H1 (cell line): ENCODE measurements around the gene PCCA.

Experiments used
- EP300 ChIP-seq, 2 experiments: IDR thresholded peaks; 1 replicate in 1 of 2; 2 replicates in 1 of 2; pipeline ENCODE4 v1.6.1; 2011 to 2012; ENCODE audit warnings: low read depth in 2 of 2, low read length in 2 of 2, mild to moderate bottlenecking in 2 of 2, borderline replicate concordance in 1 of 2, inconsistent platforms in 1 of 2, moderate library complexity in 1 of 2
- NANOG ChIP-seq: IDR thresholded peaks from 2 replicates; pipeline ENCODE4 v1.6.1; 2011; ENCODE audit warnings: low read length, low read depth, mild to moderate bottlenecking, inconsistent platforms; ENCODE audit not compliant: insufficient read depth, poor library complexity, severe bottlenecking
- POLR2A ChIP-seq, 2 experiments: IDR thresholded peaks; 1 replicate in 1 of 2; 2 replicates in 1 of 2; pipeline ENCODE4 v1.6.1; 2011; ENCODE audit warnings: low read depth in 2 of 2, low read length in 2 of 2, mild to moderate bottlenecking in 2 of 2; ENCODE audit errors: control extremely low read depth in 1 of 2
- SUZ12 ChIP-seq: fragments of 200-600 bp; sonication (generic); IDR thresholded peaks from 2 replicates; pipeline ENCODE4 v1.6.1; 2012; ENCODE audit warnings: mild to moderate bottlenecking, inconsistent platforms, low read length, moderate library complexity, mixed read lengths
- TAF7 ChIP-seq: optimal IDR thresholded peaks from 2 replicates; pipeline ENCODE3; 2011; ENCODE audit warnings: low read depth, mild to moderate bottlenecking, inconsistent platforms, low read length, moderate library complexity, borderline replicate concordance
- TCF12 ChIP-seq: IDR thresholded peaks from 2 replicates; pipeline ENCODE4 v1.6.1; 2011; ENCODE audit warnings: low read depth, mild to moderate bottlenecking, low read length
- TF ChIP-seq, protein P1 (sequence below), 3 experiments: IDR thresholded peaks; 1 replicate in 2 of 3; 2 replicates in 1 of 3; pipeline versions ENCODE4 v1.5.1 to v1.6.1; 2011; ENCODE audit warnings: low read length in 3 of 3, mild to moderate bottlenecking in 3 of 3, inconsistent platforms in 2 of 3, low read depth in 1 of 3, moderate library complexity in 1 of 3; ENCODE audit not compliant: insufficient read depth in 1 of 3; ENCODE audit errors: control extremely low read depth in 1 of 3

DNA sequence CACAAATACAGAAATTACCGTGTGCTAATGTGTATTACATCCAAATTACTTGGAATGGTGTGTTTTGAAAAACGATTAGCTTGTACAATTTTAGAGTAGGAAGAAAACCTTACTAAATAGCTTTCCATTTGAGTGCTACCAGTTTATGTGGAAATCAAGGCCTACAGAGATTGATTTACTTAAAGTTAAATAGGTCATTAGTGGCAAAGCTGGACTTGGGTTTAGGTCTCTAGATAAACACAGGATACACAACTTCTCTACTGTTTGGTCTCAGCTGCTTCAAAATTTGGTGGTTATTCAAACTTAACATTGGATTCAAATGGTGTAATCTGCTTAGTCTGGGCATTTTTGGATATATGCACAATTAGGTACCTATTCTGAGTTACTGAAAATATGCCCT is 21.4 kb downstream of the PCCA start:
- TF ChIP-seq, protein P1, sequence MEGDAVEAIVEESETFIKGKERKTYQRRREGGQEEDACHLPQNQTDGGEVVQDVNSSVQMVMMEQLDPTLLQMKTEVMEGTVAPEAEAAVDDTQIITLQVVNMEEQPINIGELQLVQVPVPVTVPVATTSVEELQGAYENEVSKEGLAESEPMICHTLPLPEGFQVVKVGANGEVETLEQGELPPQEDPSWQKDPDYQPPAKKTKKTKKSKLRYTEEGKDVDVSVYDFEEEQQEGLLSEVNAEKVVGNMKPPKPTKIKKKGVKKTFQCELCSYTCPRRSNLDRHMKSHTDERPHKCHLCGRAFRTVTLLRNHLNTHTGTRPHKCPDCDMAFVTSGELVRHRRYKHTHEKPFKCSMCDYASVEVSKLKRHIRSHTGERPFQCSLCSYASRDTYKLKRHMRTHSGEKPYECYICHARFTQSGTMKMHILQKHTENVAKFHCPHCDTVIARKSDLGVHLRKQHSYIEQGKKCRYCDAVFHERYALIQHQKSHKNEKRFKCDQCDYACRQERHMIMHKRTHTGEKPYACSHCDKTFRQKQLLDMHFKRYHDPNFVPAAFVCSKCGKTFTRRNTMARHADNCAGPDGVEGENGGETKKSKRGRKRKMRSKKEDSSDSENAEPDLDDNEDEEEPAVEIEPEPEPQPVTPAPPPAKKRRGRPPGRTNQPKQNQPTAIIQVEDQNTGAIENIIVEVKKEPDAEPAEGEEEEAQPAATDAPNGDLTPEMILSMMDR (IDR thresholded peaks at IDR 0.05; ENCODE audit: control extremely low read depth in 1 of 3, insufficient read depth in 1 of 3, low read depth in 1 of 3, low read length in 3 of 3) = no peak
- TF ChIP-seq EP300 (IDR thresholded peaks at IDR 0.05; ENCODE audit: borderline replicate concordance in 1 of 2, low read depth in 2 of 2, low read length in 2 of 2) (no peak), NANOG (no peak), POLR2A (IDR thresholded peaks at IDR 0.05; ENCODE audit: control extremely low read depth in 1 of 2, low read depth in 2 of 2, low read length in 2 of 2) (no peak), TAF7 (no peak), SUZ12 (no peak), TCF12 (no peak)
